Heart right ventricle (tissue), 16 donors: ENCODE results near the gene SPACA4. TPM values are rescaled to one million over a fixed set of nuclear protein-coding genes. Genes with fewer than 3 reads are reported as not detected.

Source experiments
- ATAC-seq, 8 donors: fragments of 200-7000 bp; cut with Tn5 transposase; one replicate each; pipeline ENCODE4 v1.9.1; 2020; ENCODE audit warnings: mild to moderate bottlenecking in 8 of 8, moderate library complexity in 8 of 8, moderate number of reproducible peaks in 1 of 8
- DNase-seq, 2 donors: peaks; one replicate each; pipeline ENCODE4 v3.0.0-alpha.2; 2020
- H3K27ac ChIP-seq, 10 donors: fragments of 200-600 bp; sonication (generic) in 2 of 10; one replicate each; pipeline versions ENCODE4 v1.5.0 to v1.8.0; 2020 to 2022; ENCODE audit warnings: mild to moderate bottlenecking in 3 of 10
- H3K27me3 ChIP-seq, 7 donors: fragments of 200-600 bp; one replicate each; pipeline ENCODE4 v1.8.0; 2021 to 2022; ENCODE audit warnings: mild to moderate bottlenecking in 2 of 7
- H3K36me3 ChIP-seq, 9 donors: fragments of 200-600 bp; sonication (generic) in 1 of 9; one replicate each; pipeline versions ENCODE4 v1.5.0 to v1.8.0; 2020 to 2022; ENCODE audit warnings: mild to moderate bottlenecking in 2 of 9
- H3K4me1 ChIP-seq, 9 donors: fragments of 200-600 bp; sonication (generic) in 1 of 9; one replicate each; pipeline versions ENCODE4 v1.5.0 to v1.8.0; 2020 to 2022; ENCODE audit warnings: mild to moderate bottlenecking in 4 of 9
- H3K4me3 ChIP-seq, 10 donors: fragments of 200-600 bp; sonication (generic) in 2 of 10; one replicate each; pipeline versions ENCODE4 v1.5.0 to v1.8.0; 2020 to 2022; ENCODE audit warnings: mild to moderate bottlenecking in 7 of 10, moderate library complexity in 2 of 10
- H3K9me3 ChIP-seq, 11 donors: fragments of 200-600 bp in 10 of 11; sonication (generic) in 2 of 11; one replicate each; pipeline versions ENCODE4 v1.5.0 to v1.8.0; 2013 to 2022; ENCODE audit warnings: mild to moderate bottlenecking in 2 of 11, control low read depth in 1 of 11, moderate library complexity in 1 of 11
- WGBS, 2 donors: extraction: QIAGEN DNeasy Blood & Tissue Kit; methylation state at CpG; one replicate each; pipeline ENCODE4 v1.1.7; 2013; ENCODE audit warnings: inconsistent platforms in 1 of 2; 5-methylcytosine and 5-hydroxymethylcytosine counted together
- intact Hi-C, 10 donors: fragments of 100-400 bp; cut with DNase I; formaldehyde crosslinking; loops; one replicate each; pipeline versions ENCODE4 v1.11.1 to v1.14.2; 2022
- polyA plus RNA-seq, 2 donors: library from polyadenylated mRNA; stranded (reverse); fragments of 200-250 nt; gene quantifications; one replicate each; pipeline ENCODE4 v1.2.3, GENCODE V29; 2013
- total RNA-seq, 10 donors: library from RNA; stranded (reverse); fragmentation: NEBNext Ultra II Directional in 3 of 10; extraction: Animal tissue kit (Norgen Biotek cat#: 25700) in 3 of 10; gene quantifications; one replicate each; pipeline versions ENCODE4 v1.2.1 to v1.2.4, GENCODE V29; 2021 to 2023
- TF ChIP-seq, protein P1 (sequence below), 9 donors: fragments of 200-600 bp; sonication (generic) in 2 of 9; IDR thresholded peaks; one replicate each; pipeline versions ENCODE4 v1.5.0 to v1.8.0; 2021 to 2022; ENCODE audit warnings: antibody characterized with exemption in 9 of 9, mild to moderate bottlenecking in 5 of 9, moderate library complexity in 1 of 9
- donor health status: Arrhythmogenic right ventricular cardiomyopathy.
- donor health status: ischemic (EF 13 %, LVEDD 7.1; RV severe dilation, severe dysfunction).
- donor health status: healthy with polysubstance abuse.
- donor health status: DM: no; HTN: yes; CAD: no.
- donor health status: DM: no; HTN: no; CAD: no.
- donor health status: ischemic (EF 25% LVEDD 6.9; RV normal size, moderate dysfunction).
- donor health status: ischemic (EF 25% LVEDD 5.7; RV mildly dilated, moderate dysfunction).
- donor health status: healthy.
- donor health status: DM: yes; HTN: yes; CAD: no.
- donor health status: Ischemic cardiomyopathy.
- donor health status: ischemic (EF 35%, LVEDD 5.7; RV mildly dilated, moderate dysfunction).
- donor health status: nonischemic (EF 11% LVEDD 7.7; RV severe dilation, severe dysfunction).
- donor health status: DM: yes; HTN: yes; CAD: no.
- donor health status: PGD.
- donor health status: ischemic (EF 29% LVEDD 5.4; RV normal size, mild dysfunction).
- donor health status: nonischemic (EF 23%, LVEDD 6.1; RV moderate dilation, normal function).

Gene SPACA4
- total and polyA plus RNA-seq, 12 donors = not detected

DNA sequence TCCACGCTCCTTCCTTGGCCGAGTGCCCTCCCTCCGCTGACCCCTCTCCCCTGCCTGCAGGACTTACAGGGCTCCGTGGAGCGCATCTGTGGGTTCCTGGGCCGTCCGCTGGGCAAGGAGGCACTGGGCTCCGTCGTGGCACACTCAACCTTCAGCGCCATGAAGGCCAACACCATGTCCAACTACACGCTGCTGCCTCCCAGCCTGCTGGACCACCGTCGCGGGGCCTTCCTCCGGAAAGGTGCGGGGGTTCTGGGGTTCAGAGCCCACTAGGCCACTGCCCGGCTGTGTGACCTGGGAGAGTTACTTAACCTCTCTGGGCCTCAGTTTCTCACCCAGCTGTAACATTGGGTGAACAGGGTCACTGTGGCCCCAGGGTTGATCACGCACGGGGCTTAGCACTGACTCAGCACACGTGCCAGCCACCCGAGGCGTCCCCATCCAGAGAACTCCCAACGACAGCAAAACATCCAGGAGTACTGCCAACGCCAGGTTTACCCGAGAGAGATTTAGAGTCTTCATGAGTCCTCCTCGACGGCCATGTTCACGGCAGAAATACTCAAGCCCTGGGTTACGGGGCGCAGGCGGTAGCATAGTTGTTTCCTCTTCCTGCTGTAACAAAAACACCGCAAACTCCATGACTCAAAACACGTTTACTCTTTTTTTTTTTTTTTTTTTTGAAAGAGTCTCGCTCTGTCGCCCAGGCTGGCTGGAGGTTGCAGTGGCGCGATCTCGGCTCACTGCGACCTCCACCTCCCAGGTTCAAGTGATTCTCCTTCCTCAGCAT, 9.7 kb upstream of the SPACA4 start:
- Histone ChIP-seq H3K4me3 (no peak overlapping the region), H3K9me3 (no peaks in the 10 kb centered on the region), H3K27me3 (peaks cover 0 to 10% (median 0%) of the 10 kb centered on the region in 7 donors), H3K27ac (no peak overlapping the region), H3K4me1 (no peaks in the 10 kb centered on the region), H3K36me3 (no peaks in the 10 kb centered on the region)
- intact Hi-C loops = no loop called here
- DNase-seq = no peak
- peak in 1 of 8 donors; percentile 19 for ATAC-seq
- 76 to 84% methylated on average over 39 of the region's 39 CpGs for WGBS, 2 donors
- TF ChIP-seq, protein P1, sequence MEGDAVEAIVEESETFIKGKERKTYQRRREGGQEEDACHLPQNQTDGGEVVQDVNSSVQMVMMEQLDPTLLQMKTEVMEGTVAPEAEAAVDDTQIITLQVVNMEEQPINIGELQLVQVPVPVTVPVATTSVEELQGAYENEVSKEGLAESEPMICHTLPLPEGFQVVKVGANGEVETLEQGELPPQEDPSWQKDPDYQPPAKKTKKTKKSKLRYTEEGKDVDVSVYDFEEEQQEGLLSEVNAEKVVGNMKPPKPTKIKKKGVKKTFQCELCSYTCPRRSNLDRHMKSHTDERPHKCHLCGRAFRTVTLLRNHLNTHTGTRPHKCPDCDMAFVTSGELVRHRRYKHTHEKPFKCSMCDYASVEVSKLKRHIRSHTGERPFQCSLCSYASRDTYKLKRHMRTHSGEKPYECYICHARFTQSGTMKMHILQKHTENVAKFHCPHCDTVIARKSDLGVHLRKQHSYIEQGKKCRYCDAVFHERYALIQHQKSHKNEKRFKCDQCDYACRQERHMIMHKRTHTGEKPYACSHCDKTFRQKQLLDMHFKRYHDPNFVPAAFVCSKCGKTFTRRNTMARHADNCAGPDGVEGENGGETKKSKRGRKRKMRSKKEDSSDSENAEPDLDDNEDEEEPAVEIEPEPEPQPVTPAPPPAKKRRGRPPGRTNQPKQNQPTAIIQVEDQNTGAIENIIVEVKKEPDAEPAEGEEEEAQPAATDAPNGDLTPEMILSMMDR (IDR thresholded peaks at IDR 0.05) = no peak

DNA sequence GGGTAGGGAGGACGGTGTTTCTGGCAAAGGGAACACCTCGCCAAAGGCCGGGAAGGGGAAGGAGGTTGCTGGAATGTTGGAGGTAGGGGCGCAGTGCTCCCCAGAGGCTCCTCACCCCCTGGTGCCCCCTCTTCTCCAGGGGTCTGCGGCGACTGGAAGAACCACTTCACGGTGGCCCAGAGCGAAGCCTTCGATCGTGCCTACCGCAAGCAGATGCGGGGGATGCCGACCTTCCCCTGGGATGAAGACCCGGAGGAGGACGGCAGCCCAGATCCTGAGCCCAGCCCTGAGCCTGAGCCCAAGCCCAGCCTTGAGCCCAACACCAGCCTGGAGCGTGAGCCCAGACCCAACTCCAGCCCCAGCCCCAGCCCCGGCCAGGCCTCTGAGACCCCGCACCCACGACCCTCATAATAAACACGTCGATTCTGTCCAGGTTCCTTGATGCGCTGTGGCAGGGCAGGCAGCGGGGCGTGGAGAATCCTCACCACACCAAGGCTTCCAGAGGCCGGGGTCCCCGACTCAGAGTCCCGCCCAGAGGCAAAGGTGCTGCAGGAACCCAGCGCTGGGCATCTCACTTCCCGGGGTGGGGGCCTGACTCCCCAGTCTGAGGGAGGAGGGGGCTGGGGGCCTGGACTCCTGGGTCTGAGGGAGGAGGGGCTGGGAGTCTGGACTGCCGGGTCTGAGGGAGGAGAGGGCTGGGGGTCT, 7.4 kb upstream of the SPACA4 start:
- no peaks in the 10 kb centered on the region for H3K4me1 ChIP-seq
- intact Hi-C loops = no loop called here
- no peak overlapping the region for H3K27ac ChIP-seq
- peaks cover 0 to 10% (median 0%) of the 10 kb centered on the region in 7 donors for H3K27me3 ChIP-seq
- H3K36me3 ChIP-seq = no peaks in the 10 kb centered on the region
- ATAC-seq = no peak
- 64 to 66% methylated on average over 29 to 30 of the region's 30 CpGs for WGBS, 2 donors
- no peaks in the 10 kb centered on the region for H3K9me3 ChIP-seq
- DNase-seq = no peak
- TF ChIP-seq, protein P1 (IDR thresholded peaks at IDR 0.05) = no peak
- no peak overlapping the region for H3K4me3 ChIP-seq

GRCh38 chr19:48600679-48601417, 5.7 kb upstream of the SPACA4 start:
- intact Hi-C loops = no loop called here
- TF ChIP-seq, protein P1 (IDR thresholded peaks at IDR 0.05) = no peak
- Histone ChIP-seq H3K4me1 (no peaks in the 10 kb centered on the region), H3K4me3 (no peak overlapping the region), H3K36me3 (no peaks in the 10 kb centered on the region), H3K27me3 (peaks cover 0 to 10% (median 0%) of the 10 kb centered on the region in 7 donors), H3K27ac (no peak overlapping the region), H3K9me3 (no peaks in the 10 kb centered on the region)
- 83% methylated on average over 21 of the region's 21 CpGs for WGBS, 2 donors
- DNase-seq (no peak), ATAC-seq (no peak)

- DNase-seq (no peak), ATAC-seq (no peak)
- TF ChIP-seq, protein P1 (IDR thresholded peaks at IDR 0.05) = no peak
- H3K4me1 ChIP-seq = no peaks in the 10 kb centered on the region
- H3K4me3 ChIP-seq = no peak overlapping the region
- WGBS, 2 donors = 73 to 86% methylated on average over 9 of the region's 9 CpGs
- H3K36me3 ChIP-seq = no peaks in the 10 kb centered on the region
- no peak overlapping the region for H3K27ac ChIP-seq
- intact Hi-C loops = no loop called here
- peaks cover 0 to 10% (median 0%) of the 10 kb centered on the region in 7 donors for H3K27me3 ChIP-seq
- no peaks in the 10 kb centered on the region for H3K9me3 ChIP-seq
Observed at GRCh38 chr19:48603001-48603400, 3.5 kb upstream of the SPACA4 start.
